ENCODE measurements around the gene MAP3K13.
"Not testable (repeated sequence)": the region's sequence is repeated elsewhere in the genome, so short reads cannot be mapped to it uniquely, and the experiment has no call there.

DNA sequence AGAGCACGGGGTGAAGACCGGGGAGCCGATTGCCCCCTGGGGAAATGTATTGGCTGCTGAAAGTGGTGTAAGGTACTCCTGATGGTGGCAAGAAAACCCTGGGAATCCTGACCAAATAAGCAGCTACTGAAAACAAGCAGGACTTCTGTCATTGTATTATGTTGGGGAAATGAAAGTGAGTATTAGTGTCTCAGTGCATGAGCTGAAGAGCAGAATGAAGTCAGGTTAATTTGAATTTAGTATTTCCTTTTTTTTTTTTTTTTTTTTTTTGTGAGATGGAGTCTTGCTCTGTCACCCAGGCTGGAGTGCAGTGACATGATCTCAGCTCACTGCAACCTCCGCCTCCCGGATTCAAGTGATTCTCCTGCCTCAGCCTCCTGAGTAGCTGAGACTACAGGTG, 103.2 kb downstream of the MAP3K13 start:
- TF ChIP-seq CTCF (IDR thresholded peaks at IDR 0.05; ENCODE audit: insufficient read depth, low read length, poor library complexity, severe bottlenecking); EZH2phosphoT487 (conservative IDR thresholded peaks at IDR 0.05; ENCODE audit: low read length): not testable (repeated sequence)
